Activated CD8-positive, alpha-beta memory T cell treated with anti-CD3 and anti-CD28 coated beads for 1 hour (primary cell): ENCODE data around the gene CXorf51B.
"Not testable (repeated sequence)": the region's sequence is repeated elsewhere in the genome, so short reads cannot be mapped to it uniquely, and the experiment has no call there.

Experiments used
- DNase-seq, 2 donors: peaks; one replicate each; pipeline ENCODE4 v3.0.0-alpha.2; 2020; ENCODE audit warnings: low read depth in 1 of 2; ENCODE audit errors: extremely low read depth in 1 of 2

The CXorf51B gene

DNA sequence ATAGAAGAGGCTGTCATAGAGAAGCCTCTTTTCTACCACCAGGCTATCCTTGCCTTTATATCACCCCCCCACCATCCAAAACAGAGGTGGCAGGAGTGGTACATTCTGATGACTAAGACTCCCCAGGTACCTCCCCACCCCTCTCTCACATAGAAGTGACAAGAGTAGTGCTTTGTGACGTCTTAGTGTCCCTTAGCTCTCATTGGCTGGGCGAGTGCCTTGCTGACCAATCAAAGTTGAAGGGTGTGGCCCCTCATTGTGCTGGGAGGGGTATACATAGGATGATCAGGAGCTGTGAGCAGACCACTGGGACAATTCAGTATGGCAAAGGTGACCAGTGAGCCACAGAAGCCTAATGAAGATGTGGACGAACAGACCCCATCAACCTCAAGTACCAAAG, at the start of gene CXorf51B:
Gene CXorf51B (plus strand): TSS at position 301 of the 400 bp plus-strand sequence. CDS start 21 bp downstream, at position 322.
- not testable (repeated sequence) for DNase-seq

DNA sequence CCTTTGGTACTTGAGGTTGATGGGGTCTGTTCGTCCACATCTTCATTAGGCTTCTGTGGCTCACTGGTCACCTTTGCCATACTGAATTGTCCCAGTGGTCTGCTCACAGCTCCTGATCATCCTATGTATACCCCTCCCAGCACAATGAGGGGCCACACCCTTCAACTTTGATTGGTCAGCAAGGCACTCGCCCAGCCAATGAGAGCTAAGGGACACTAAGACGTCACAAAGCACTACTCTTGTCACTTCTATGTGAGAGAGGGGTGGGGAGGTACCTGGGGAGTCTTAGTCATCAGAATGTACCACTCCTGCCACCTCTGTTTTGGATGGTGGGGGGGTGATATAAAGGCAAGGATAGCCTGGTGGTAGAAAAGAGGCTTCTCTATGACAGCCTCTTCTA, 5.1 kb downstream of the CXorf51B start, which contains the start of gene CXorf51A:
Gene CXorf51A (minus strand): TSS at position 101 of the 400 bp plus-strand sequence. CDS start 21 bp downstream, at position 80.
- DNase-seq, result not testable (repeated sequence)

DNA sequence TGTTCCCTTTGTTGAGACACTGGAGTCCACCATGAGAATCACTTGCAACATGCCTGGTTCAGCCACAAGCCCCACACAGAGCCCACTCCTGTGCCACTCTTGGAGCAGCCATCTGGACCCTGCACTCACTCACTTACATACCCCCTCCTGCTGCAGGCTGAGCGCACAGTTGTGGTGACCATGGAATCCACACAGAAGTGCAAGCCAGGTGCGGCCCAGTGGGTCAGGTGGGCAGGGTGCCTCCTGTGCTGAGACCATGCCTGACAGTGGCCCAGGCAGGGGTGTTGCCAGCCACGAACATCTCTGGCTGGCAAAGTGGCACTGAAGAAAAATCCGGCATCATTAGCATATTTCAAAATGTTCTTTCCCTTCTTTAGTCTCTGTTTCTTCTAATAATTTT, 22.4 kb downstream of the CXorf51B start:
- no peak for DNase-seq

DNA sequence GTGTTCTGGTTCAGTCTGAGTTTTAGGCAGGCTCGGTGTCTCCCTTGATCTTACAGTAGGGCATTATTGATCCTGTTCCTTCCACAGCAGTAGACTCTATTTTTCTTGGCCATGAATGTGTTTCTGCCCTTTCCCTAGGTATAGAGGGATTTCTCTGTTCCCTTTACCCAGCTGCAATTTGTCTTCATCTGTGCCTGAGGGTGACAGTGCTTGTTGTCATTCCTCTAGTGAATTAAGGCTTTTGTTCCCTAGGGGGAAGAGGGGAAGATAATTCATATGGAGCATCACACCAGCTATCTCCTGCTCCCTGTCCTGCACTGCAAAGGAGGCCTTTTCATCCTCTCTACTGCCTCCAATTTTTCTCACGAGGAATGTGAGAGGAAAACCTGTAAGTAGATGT, 44.7 kb downstream of the CXorf51B start:
- DNase-seq, result no peak
